Effector memory CD4-positive, alpha-beta T cell (primary cell): ENCODE results near the gene SYCP1.
"Not testable (repeated sequence)": the region's sequence is repeated elsewhere in the genome, so short reads cannot be mapped to it uniquely, and the experiment has no call there.

ENCODE experiments used
- DNase-seq, 3 donors: peaks; one replicate each; pipeline ENCODE4 v3.0.0-alpha.2; 2020
- H3K27ac ChIP-seq: 2 replicates; pipeline ENCODE4 v1.7.0; 2013; ENCODE audit warnings: mild to moderate bottlenecking, low read length, moderate library complexity; ENCODE audit not compliant: insufficient read depth, poor library complexity, severe bottlenecking
- H3K27me3 ChIP-seq: replicated peaks from 2 replicates; pipeline ENCODE4 v1.7.0; 2013; ENCODE audit warnings: mild to moderate bottlenecking, low read length; ENCODE audit not compliant: insufficient read depth, control insufficient read depth, poor library complexity, severe bottlenecking
- H3K36me3 ChIP-seq: 2 replicates; pipeline ENCODE4 v1.7.0; 2013; ENCODE audit warnings: mild to moderate bottlenecking, low read length, moderate library complexity; ENCODE audit not compliant: control insufficient read depth, insufficient read depth
- H3K4me1 ChIP-seq: 2 replicates; pipeline ENCODE4 v1.7.0; 2013; ENCODE audit warnings: low read length, mild to moderate bottlenecking; ENCODE audit not compliant: control insufficient read depth, insufficient read depth, poor library complexity, severe bottlenecking
- H3K4me3 ChIP-seq: 2 replicates; pipeline ENCODE4 v1.7.0; 2013; ENCODE audit warnings: low read length, low read depth, mild to moderate bottlenecking; ENCODE audit not compliant: insufficient read depth, poor library complexity, severe bottlenecking
- H3K9me3 ChIP-seq: 2 replicates; pipeline ENCODE4 v1.7.0; 2013; ENCODE audit warnings: mild to moderate bottlenecking, low read length, moderate library complexity; ENCODE audit not compliant: control insufficient read depth

The SYCP1 gene

GRCh38 chr1:114844270-114844669 is 10.4 kb upstream of the SYCP1 start:
- no peaks in the 10 kb centered on the region for H3K4me1 ChIP-seq
- no peaks in the 10 kb centered on the region for H3K36me3 ChIP-seq
- H3K27ac ChIP-seq: no peak overlapping the region
- H3K27me3 ChIP-seq: no peaks in the 10 kb centered on the region
- no peak overlapping the region for H3K4me3 ChIP-seq
- H3K9me3 ChIP-seq: no peaks in the 10 kb centered on the region
- DNase-seq: no peak

- Histone ChIP-seq H3K36me3 (no peaks in the 10 kb centered on the region), H3K9me3 (no peaks in the 10 kb centered on the region), H3K27ac (no peak overlapping the region), H3K27me3 (peaks cover 6% of the 10 kb centered on the region), H3K4me3 (no peak overlapping the region), H3K4me1 (no peaks in the 10 kb centered on the region)
- DNase-seq: no peak
These were observed 1.1 kb upstream of the SYCP1 start for GRCh38 chr1:114853584-114853983.

- H3K27me3 ChIP-seq: no peaks in the 10 kb centered on the region
- H3K4me1 ChIP-seq: no peaks in the 10 kb centered on the region
- no peak for DNase-seq
- H3K27ac ChIP-seq: no peak overlapping the region
- H3K36me3 ChIP-seq: no peaks in the 10 kb centered on the region
- no peak overlapping the region for H3K4me3 ChIP-seq
- no peaks in the 10 kb centered on the region for H3K9me3 ChIP-seq
These were observed 6.7 kb downstream of the SYCP1 start for GRCh38 chr1:114861384-114861783.

DNA sequence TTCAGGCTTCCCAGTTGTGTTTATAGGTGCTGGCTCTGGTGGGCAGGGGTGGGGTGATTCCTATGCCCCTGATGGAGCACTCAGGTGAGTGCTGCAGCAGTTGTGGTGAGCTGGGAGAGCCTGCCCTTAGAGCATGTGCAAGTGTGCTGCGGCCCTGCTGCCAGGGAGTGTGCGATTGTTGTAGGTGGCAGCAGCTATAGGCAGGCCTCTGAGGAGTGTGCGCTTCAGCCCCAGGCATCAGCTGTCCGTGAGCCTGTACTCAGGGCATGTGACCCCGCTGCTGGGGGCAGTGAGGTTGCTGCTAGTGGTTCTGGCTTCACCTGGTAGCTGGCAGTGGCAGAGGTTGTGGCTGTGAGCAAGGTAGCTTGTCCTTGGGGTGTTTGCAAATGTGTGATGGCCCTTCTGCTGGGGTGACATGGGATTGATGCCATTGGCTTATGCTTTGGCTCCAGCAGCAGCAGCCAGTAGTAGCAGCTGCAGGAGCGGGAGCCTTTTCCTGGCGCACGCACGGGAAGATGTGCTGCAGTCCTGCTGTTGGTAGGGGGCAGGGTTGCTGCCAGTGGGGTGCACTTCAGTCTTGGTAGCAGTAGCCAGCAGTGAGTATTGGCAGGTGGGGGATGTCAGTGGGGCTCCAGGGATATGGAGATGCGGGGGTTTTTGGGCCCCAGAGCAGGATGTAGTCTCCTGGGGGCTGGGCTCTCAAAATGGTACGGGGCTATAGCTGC is 37.7 kb downstream of the SYCP1 start:
- H3K4me3 ChIP-seq: no peak overlapping the region
- H3K9me3 ChIP-seq: no peaks in the 10 kb centered on the region
- no peaks in the 10 kb centered on the region for H3K36me3 ChIP-seq
- no peak for DNase-seq
- no peak overlapping the region for H3K27ac ChIP-seq
- no peaks in the 10 kb centered on the region for H3K4me1 ChIP-seq
- H3K27me3 ChIP-seq: no peaks in the 10 kb centered on the region

GRCh38 chr1:114896795-114897194 is 42.1 kb downstream of the SYCP1 start:
- Histone ChIP-seq H3K4me1 (no peaks in the 10 kb centered on the region), H3K4me3 (no peak overlapping the region), H3K36me3 (no peaks in the 10 kb centered on the region), H3K27ac (no peak overlapping the region), H3K27me3 (no peaks in the 10 kb centered on the region), H3K9me3 (no peaks in the 10 kb centered on the region)
- no peak for DNase-seq

DNA sequence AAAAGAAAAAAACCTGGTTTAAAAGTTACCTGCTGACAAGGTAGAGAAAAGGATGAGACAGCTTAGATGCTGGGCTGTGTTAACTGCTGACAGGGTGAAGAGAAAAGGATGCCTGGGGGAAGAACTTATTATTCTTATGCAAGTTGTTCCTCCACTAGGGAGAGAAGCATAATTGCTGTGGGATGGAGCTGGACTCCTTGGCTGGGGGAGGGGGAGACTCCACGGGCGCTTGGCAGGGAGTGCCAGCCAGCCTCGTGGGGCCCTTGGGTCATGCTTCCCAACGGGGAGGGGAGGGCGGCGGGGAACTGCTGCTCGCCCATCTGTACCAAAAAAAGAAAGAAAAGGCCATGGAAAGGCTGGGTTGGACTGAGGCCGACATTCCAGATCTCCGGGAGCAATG is 47.2 kb downstream of the SYCP1 start:
- Histone ChIP-seq H3K4me3 (no peak overlapping the region), H3K27ac (no peak overlapping the region), H3K36me3 (no peaks in the 10 kb centered on the region), H3K9me3 (no peaks in the 10 kb centered on the region), H3K27me3 (no peaks in the 10 kb centered on the region), H3K4me1 (no peaks in the 10 kb centered on the region)
- DNase-seq: no peak

GRCh38 chr1:114902343-114902742 is 47.7 kb downstream of the SYCP1 start:
- Histone ChIP-seq H3K4me1 (no peaks in the 10 kb centered on the region), H3K27me3 (no peaks in the 10 kb centered on the region), H3K4me3 (no peak overlapping the region), H3K9me3 (no peaks in the 10 kb centered on the region), H3K27ac (no peak overlapping the region), H3K36me3 (no peaks in the 10 kb centered on the region)
- DNase-seq: no peak

GRCh38 chr1:114903480-114903879 is 48.8 kb downstream of the SYCP1 start:
- no peak for DNase-seq
- Histone ChIP-seq H3K9me3 (no peaks in the 10 kb centered on the region), H3K4me3 (no peak overlapping the region), H3K27me3 (no peaks in the 10 kb centered on the region), H3K4me1 (no peaks in the 10 kb centered on the region), H3K27ac (no peak overlapping the region), H3K36me3 (no peaks in the 10 kb centered on the region)

DNA sequence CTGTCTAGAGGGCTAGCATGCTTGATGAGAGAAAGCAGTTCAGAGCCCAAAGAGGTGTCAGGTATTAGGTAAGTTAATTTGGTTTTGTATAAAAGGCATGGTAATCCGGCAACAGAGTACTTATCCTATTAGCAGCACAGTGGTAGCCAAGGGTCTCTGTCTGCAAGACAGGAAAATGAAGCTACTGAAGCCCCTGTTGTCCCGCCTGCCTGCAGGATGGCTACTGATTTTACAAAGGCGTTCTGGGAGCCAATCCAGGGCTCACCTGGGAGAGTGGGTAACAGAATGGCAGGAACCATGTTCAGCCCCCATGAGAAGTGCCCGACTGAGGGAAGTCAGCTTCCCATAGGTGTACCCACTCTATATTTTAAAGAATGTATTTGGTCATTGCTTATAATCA is 61.1 kb downstream of the SYCP1 start:
- not testable (repeated sequence) for H3K36me3 ChIP-seq, DNase-seq, H3K27me3 ChIP-seq, H3K4me1 ChIP-seq, H3K4me3 ChIP-seq, H3K27ac ChIP-seq, H3K9me3 ChIP-seq

DNA sequence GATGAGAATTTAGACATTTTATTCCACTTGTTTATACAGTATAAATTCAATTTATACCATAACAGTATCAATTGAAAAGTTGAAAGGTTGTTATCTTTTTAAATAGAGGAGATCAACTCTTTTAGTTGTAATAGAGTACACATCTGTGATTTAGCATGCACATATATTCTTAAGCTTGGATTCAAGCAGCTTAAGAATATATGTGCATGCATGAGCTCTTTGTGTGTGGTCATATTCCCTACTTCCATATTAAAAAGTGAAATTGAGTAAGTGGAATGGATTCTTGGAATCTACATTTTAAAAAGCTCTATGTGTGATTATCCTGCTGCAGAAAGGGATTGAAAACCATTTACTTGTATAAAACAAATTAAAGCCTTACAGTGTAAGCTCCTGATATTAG is 71.9 kb downstream of the SYCP1 start:
- Histone ChIP-seq H3K27me3 (peaks cover 3% of the 10 kb centered on the region), H3K9me3 (no peaks in the 10 kb centered on the region), H3K4me3 (no peak overlapping the region), H3K4me1 (no peaks in the 10 kb centered on the region), H3K27ac (no peak overlapping the region), H3K36me3 (no peaks in the 10 kb centered on the region)
- DNase-seq: no peak
